Measurements from ENCODE around the gene KRT14.

DNA sequence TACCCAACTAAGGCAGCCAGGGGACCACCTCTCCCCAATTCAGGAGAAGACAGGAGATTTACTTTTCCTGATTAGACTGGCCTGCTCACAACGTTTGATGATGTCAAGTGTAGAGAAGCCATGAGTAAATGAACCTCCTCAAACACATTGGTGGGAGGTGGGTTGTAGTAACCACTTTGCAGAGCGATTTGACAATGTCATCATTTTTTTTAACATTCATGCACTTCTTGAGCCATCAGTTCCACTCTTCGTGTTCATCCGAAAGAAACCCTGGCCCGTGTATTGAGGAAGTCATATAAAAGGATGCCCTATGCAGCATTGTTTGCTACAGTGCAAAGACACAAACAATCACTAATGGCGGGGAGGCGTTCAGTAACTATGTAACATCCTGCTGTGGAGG, 53.1 kb downstream of the KRT14 start:
- TF ChIP-seq, protein P1, sequence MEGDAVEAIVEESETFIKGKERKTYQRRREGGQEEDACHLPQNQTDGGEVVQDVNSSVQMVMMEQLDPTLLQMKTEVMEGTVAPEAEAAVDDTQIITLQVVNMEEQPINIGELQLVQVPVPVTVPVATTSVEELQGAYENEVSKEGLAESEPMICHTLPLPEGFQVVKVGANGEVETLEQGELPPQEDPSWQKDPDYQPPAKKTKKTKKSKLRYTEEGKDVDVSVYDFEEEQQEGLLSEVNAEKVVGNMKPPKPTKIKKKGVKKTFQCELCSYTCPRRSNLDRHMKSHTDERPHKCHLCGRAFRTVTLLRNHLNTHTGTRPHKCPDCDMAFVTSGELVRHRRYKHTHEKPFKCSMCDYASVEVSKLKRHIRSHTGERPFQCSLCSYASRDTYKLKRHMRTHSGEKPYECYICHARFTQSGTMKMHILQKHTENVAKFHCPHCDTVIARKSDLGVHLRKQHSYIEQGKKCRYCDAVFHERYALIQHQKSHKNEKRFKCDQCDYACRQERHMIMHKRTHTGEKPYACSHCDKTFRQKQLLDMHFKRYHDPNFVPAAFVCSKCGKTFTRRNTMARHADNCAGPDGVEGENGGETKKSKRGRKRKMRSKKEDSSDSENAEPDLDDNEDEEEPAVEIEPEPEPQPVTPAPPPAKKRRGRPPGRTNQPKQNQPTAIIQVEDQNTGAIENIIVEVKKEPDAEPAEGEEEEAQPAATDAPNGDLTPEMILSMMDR (conservative IDR thresholded peaks at IDR 0.05; ENCODE audit: low read depth, low read length) = no peak
- TF ChIP-seq EZH2phosphoT487 (IDR thresholded peaks at IDR 0.05; ENCODE audit: borderline replicate concordance, low read length) = no peak
- TF ChIP-seq EZH2 (IDR thresholded peaks at IDR 0.05; ENCODE audit: low read length, unreplicated experiment) = no peak
